HEK293 (cell line): ENCODE measurements around the gene AGBL2.

ENCODE experiments used
- CTCF ChIA-PET: fragments of 350-600 bp; formaldehyde crosslinking; extraction: SDS; loops from one replicate; lab custom pipeline; 2021; ENCODE audit warnings: antibody characterized with exemption; lab: Yijun Ruan, JAX
- POLR2A ChIA-PET: fragments of 300-600 bp; formaldehyde crosslinking; extraction: SDS; loops from one replicate; lab custom pipeline; 2020; ENCODE audit warnings: antibody characterized with exemption, inconsistent platforms; lab: Yijun Ruan, JAX
- H3K27ac ChIP-seq: fragments of 200-500 bp; sonication (Bioruptor generic); 2 replicates; pipeline ENCODE4 v1.5.1; 2014; ENCODE audit warnings: low read depth, low read length, control low read depth, inconsistent platforms; ENCODE audit errors: extremely low read depth
- H3K36me3 ChIP-seq, 2 experiments: fragments of 200-500 bp in 1 of 2; sonication (Bioruptor generic) in 1 of 2; 1 replicate in 1 of 2; 2 replicates in 1 of 2; pipeline ENCODE4 v1.5.1; 2014 to 2017; ENCODE audit warnings: inconsistent platforms in 2 of 2, low read length in 2 of 2; ENCODE audit not compliant: control insufficient read depth in 2 of 2, insufficient read depth in 1 of 2
- H3K4me1 ChIP-seq: fragments of 200-500 bp; sonication (Bioruptor generic); 2 replicates; pipeline ENCODE4 v1.5.1; 2014; ENCODE audit warnings: mild to moderate bottlenecking, low read length, inconsistent platforms; ENCODE audit not compliant: control insufficient read depth, insufficient read depth
- H3K4me3 ChIP-seq: 2 replicates; pipeline ENCODE4 v1.5.1; 2011; ENCODE audit warnings: low read depth, mild to moderate bottlenecking, control low read depth, low read length, moderate library complexity
- H3K9me3 ChIP-seq: fragments of 200-500 bp; sonication (Bioruptor generic); 2 replicates; pipeline ENCODE4 v1.5.1; 2014; ENCODE audit warnings: low read depth, low read length, inconsistent platforms; ENCODE audit not compliant: control insufficient read depth, insufficient read depth
- ZNF16 ChIP-seq: fragments of 450-650 bp; formaldehyde crosslinking; IDR thresholded peaks from 2 replicates; pipeline ENCODE4 v1.5.1; 2016; ENCODE audit warnings: low read depth, missing biosample characterization, missing genetic modification characterization
- ZNF221 ChIP-seq: fragments of 450-650 bp; formaldehyde crosslinking; IDR thresholded peaks from 2 replicates; pipeline ENCODE4 v1.5.1; 2017; ENCODE audit warnings: missing biosample characterization, missing genetic modification characterization, borderline replicate concordance
- ZNF248 ChIP-seq: fragments of 450-650 bp; formaldehyde crosslinking; IDR thresholded peaks from 2 replicates; pipeline ENCODE4 v1.5.1; 2017; ENCODE audit warnings: missing biosample characterization, missing genetic modification characterization
- ZNF350 ChIP-seq: fragments of 450-650 bp; formaldehyde crosslinking; IDR thresholded peaks from 2 replicates; pipeline ENCODE4 v1.5.0; 2017; ENCODE audit warnings: missing biosample characterization, mild to moderate bottlenecking, missing genetic modification characterization
- ZNF416 ChIP-seq: fragments of 450-650 bp; formaldehyde crosslinking; IDR thresholded peaks from 2 replicates; pipeline ENCODE4 v1.5.1; 2016; ENCODE audit warnings: missing biosample characterization, missing genetic modification characterization
- ZNF433 ChIP-seq: fragments of 450-650 bp; formaldehyde crosslinking; IDR thresholded peaks from 2 replicates; pipeline ENCODE4 v1.5.1; 2016; ENCODE audit warnings: missing biosample characterization, missing genetic modification characterization, low read depth
- ZNF621 ChIP-seq: fragments of 450-650 bp; formaldehyde crosslinking; IDR thresholded peaks from 2 replicates; pipeline ENCODE4 v1.5.1; 2017; ENCODE audit warnings: missing biosample characterization, missing genetic modification characterization
- ZNF707 ChIP-seq: fragments of 450-650 bp; formaldehyde crosslinking; IDR thresholded peaks from 2 replicates; pipeline ENCODE4 v1.5.1; 2016; ENCODE audit warnings: missing biosample characterization, missing genetic modification characterization
- ZNF768 ChIP-seq: fragments of 450-650 bp; formaldehyde crosslinking; IDR thresholded peaks from 2 replicates; pipeline ENCODE4 v1.5.1; 2018; ENCODE audit warnings: missing biosample characterization, mild to moderate bottlenecking, missing genetic modification characterization
- TF ChIP-seq, protein P1 (sequence below): fragments of 450-650 bp; formaldehyde crosslinking; IDR thresholded peaks from 2 replicates; pipeline ENCODE4 v1.5.1; 2017; ENCODE audit warnings: missing biosample characterization, missing genetic modification characterization
- TF ChIP-seq, protein P2 (sequence below): fragments of 450-650 bp; formaldehyde crosslinking; optimal IDR thresholded peaks from 2 replicates; pipeline ENCODE3; 2016; ENCODE audit warnings: missing biosample characterization, mild to moderate bottlenecking, missing genetic modification characterization
- TF ChIP-seq, protein P3 (sequence below): fragments of 450-650 bp; formaldehyde crosslinking; IDR thresholded peaks from 2 replicates; pipeline ENCODE4 v1.5.1; 2016; ENCODE audit warnings: missing biosample characterization, missing genetic modification characterization
- TF ChIP-seq, protein P4 (sequence below): fragments of 450-650 bp; formaldehyde crosslinking; IDR thresholded peaks from 2 replicates; pipeline ENCODE4 v1.5.1; 2016; ENCODE audit warnings: missing biosample characterization, missing genetic modification characterization
- TF ChIP-seq, protein P5 (sequence below): fragments of 450-650 bp; formaldehyde crosslinking; IDR thresholded peaks from 2 replicates; pipeline ENCODE4 v1.5.1; 2016; ENCODE audit warnings: missing biosample characterization, missing genetic modification characterization, low read depth

AGBL2 gene

DNA sequence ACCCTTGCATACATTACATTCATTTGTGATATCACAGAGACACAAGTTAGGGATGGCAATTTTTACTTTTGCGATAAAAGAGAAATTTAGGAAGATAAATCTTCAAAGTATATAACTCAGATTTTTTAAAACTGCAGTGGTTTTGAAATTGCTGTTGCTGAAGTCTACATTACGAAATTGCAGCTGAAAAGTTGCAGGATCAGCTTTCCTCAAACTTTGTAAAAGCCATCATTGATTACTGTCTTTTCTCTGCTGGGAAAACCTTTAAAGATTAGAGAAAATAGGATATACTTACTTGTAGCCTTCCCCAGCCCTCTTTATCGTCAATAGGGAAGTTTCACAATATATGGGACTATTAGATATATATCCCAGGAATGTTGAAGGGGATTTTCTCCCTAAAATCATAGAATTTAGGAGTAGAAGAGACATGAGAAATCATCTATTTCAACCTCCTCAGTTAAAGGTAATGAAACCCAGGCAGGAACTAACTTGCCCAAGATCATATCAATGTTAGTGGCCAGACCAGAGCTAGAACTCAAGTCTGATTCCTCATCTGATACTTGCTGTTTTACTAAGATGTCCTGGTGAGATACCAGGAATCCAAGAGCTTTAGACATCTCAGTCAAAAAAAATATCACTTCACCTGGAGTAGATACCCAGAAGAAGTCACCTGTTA is 10.4 kb upstream of the AGBL2 start:
- H3K9me3 ChIP-seq = no peaks in the 10 kb centered on the region
- H3K4me3 ChIP-seq = no peak overlapping the region
- ChIA-PET POLR2A (interaction anchor here (1.3 kb wide), 1 partner anchor 10 kb away, joined by 3 read pairs; the partner anchor contains the start of gene AGBL2), CTCF (interaction anchor here (0.7 to 1.1 kb wide), 3 partner anchors 13 to 365 kb away, joined by 3 to 6 read pairs (median 3); no protein-coding TSS in a partner anchor)
- peaks cover 57 to 97% of the 10 kb centered on the region in 2 experiments for H3K36me3 ChIP-seq
- peaks cover 3% of the 10 kb centered on the region; the same call in 1 of the 2 replicates for H3K4me1 ChIP-seq
- no peak overlapping the region for H3K27ac ChIP-seq
- TF ChIP-seq ZNF433 (no peak), ZNF350 (tag by site-specific recombination) (no peak)

DNA sequence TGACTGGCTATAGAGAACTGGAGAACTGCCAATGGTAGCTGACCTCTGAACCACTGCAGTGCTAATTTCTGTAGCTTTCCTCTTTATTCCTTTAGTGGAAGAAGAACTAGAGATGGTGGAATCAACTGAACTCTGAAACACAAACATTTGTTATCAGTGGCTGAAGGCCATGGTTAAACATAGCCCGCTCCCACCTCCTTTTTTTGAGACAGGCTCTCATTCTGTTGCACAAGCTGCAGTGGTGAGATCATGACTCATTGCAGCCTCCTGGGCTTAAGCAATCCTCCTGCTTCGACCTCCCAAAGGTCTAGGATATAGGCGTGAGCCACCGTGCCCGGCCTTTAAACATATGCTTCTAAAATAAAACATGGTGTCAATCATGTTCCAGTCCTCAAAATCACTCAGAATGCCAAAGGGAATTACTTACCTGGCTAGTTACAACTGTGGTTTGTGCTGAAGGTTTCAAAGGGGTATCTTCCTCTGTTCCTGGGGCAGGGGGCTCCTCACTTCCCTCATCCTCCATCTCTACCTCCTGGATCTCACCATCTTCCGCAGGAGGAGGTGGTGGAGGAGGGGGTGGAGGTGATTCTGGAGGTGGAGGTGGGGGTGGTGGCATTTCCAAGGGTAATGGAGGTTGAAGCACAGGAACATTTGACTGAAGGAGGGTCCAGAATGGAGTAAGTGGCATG is 9.0 kb upstream of the AGBL2 start:
- peaks cover 3% of the 10 kb centered on the region; the same call in 1 of the 2 replicates for H3K4me1 ChIP-seq
- CTCF ChIA-PET = no interaction called here

DNA sequence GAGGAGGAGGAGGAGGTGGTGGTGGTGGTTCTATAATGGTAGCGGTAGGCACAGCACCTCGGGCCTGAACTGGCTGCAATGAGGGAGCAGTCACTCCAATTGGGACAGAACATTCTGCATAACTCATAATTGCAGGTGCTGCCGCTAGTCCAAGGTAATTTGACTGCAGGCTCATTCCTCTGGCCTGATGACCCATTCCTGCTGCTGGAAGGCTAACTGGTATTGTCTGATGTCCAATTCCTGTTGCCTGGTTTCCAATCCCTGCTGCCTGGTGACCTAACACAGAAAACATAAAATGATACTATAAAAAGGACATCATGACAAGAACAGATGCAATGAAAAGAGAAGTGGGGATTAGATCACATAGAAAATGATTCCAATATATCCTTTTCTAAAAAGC is 7.9 kb upstream of the AGBL2 start:
- POLR2A ChIA-PET = interaction anchor here (1.2 kb wide), 1 partner anchor 39 kb away, joined by 3 read pairs; no protein-coding TSS in a partner anchor
- CTCF ChIA-PET = no interaction called here
- TF ChIP-seq ZNF621 (tag by site-specific recombination) (no peak), ZNF16 (tag by site-specific recombination) (no peak), ZNF221 (tag by site-specific recombination) (no peak), ZNF707 (tag by site-specific recombination) (no peak)
- Histone ChIP-seq H3K9me3 (no peaks in the 10 kb centered on the region), H3K4me3 (no peak overlapping the region), H3K27ac (no peak overlapping the region), H3K4me1 (peaks cover 3% of the 10 kb centered on the region; the same call in 1 of the 2 replicates), H3K36me3 (peaks cover 65 to 94% of the 10 kb centered on the region in 2 experiments)

More for the DNA sequence above, 9.0 kb upstream of the AGBL2 start:
- POLR2A ChIA-PET = interaction anchor here (1.2 kb wide), 2 partner anchors 9 to 38 kb away, joined by 3 read pairs; partner anchors contain the start of gene AGBL2
- Histone ChIP-seq H3K27ac (peak overlapping the region; percentile 49; the same call in 1 of the 2 replicates), H3K36me3 (peaks cover 64 to 94% of the 10 kb centered on the region in 2 experiments), H3K4me3 (no peak overlapping the region), H3K9me3 (no peaks in the 10 kb centered on the region)
- TF ChIP-seq, protein P1, sequence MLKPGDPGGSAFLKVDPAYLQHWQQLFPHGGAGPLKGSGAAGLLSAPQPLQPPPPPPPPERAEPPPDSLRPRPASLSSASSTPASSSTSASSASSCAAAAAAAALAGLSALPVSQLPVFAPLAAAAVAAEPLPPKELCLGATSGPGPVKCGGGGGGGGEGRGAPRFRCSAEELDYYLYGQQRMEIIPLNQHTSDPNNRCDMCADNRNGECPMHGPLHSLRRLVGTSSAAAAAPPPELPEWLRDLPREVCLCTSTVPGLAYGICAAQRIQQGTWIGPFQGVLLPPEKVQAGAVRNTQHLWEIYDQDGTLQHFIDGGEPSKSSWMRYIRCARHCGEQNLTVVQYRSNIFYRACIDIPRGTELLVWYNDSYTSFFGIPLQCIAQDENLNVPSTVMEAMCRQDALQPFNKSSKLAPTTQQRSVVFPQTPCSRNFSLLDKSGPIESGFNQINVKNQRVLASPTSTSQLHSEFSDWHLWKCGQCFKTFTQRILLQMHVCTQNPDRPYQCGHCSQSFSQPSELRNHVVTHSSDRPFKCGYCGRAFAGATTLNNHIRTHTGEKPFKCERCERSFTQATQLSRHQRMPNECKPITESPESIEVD (tag by site-specific recombination) = 0 out of 2 replicates have a peak, but pooled peaks have one; percentile 34
- TF ChIP-seq, protein P2, sequence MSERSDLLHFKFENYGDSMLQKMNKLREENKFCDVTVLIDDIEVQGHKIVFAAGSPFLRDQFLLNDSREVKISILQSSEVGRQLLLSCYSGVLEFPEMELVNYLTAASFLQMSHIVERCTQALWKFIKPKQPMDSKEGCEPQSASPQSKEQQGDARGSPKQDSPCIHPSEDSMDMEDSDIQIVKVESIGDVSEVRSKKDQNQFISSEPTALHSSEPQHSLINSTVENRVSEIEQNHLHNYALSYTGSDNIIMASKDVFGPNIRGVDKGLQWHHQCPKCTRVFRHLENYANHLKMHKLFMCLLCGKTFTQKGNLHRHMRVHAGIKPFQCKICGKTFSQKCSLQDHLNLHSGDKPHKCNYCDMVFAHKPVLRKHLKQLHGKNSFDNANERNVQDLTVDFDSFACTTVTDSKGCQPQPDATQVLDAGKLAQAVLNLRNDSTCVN (tag by site-specific recombination) = no peak

DNA sequence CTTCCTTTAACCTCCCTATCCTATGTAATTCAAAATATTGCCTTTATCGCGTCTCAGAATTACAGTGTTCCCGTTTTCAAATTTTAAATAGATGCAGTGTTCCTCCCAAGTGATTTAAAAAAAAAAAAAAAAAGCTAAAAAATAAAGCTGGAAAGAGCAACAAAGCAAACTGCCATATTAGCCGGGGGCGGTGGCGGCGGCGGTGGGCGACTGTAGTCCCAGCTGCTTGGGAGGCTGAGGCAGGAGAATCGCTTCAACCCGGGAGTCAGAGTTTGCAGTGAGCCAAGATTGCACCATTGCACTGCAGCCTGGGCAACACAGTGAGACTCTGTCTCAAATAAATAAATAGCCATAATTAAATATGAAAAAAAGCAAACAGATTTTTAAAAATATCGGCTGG is 5.5 kb upstream of the AGBL2 start:
- peaks cover 3% of the 10 kb centered on the region; the same call in 1 of the 2 replicates for H3K4me1 ChIP-seq
- peaks cover 62 to 91% of the 10 kb centered on the region in 2 experiments for H3K36me3 ChIP-seq
- CTCF ChIA-PET = interaction anchor here (0.6 kb wide), 2 partner anchors 55 to 289 kb away, joined by 4 read pairs; no protein-coding TSS in a partner anchor
- no peaks in the 10 kb centered on the region for H3K9me3 ChIP-seq
- no peak overlapping the region for H3K27ac ChIP-seq
- POLR2A ChIA-PET = no interaction called here
- no peak overlapping the region for H3K4me3 ChIP-seq
- no peak for TF ChIP-seq ZNF248 (tag by site-specific recombination)
- TF ChIP-seq, protein P3, sequence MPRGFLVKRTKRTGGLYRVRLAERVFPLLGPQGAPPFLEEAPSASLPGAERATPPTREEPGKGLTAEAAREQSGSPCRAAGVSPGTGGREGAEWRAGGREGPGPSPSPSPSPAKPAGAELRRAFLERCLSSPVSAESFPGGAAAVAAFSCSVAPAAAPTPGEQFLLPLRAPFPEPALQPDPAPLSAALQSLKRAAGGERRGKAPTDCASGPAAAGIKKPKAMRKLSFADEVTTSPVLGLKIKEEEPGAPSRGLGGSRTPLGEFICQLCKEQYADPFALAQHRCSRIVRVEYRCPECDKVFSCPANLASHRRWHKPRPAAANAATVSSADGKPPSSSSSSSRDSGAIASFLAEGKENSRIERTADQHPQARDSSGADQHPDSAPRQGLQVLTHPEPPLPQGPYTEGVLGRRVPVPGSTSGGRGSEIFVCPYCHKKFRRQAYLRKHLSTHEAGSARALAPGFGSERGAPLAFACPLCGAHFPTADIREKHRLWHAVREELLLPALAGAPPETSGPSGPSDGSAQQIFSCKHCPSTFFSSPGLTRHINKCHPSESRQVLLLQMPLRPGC = no peak
- TF ChIP-seq ZNF416 = no peak
- TF ChIP-seq, protein P4, sequence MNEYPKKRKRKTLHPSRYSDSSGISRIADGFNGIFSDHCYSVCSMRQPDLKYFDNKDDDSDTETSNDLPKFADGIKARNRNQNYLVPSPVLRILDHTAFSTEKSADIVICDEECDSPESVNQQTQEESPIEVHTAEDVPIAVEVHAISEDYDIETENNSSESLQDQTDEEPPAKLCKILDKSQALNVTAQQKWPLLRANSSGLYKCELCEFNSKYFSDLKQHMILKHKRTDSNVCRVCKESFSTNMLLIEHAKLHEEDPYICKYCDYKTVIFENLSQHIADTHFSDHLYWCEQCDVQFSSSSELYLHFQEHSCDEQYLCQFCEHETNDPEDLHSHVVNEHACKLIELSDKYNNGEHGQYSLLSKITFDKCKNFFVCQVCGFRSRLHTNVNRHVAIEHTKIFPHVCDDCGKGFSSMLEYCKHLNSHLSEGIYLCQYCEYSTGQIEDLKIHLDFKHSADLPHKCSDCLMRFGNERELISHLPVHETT (tag by site-specific recombination) = no peak
- TF ChIP-seq ZNF768 (tag by site-specific recombination) = no peak
- TF ChIP-seq, protein P5, sequence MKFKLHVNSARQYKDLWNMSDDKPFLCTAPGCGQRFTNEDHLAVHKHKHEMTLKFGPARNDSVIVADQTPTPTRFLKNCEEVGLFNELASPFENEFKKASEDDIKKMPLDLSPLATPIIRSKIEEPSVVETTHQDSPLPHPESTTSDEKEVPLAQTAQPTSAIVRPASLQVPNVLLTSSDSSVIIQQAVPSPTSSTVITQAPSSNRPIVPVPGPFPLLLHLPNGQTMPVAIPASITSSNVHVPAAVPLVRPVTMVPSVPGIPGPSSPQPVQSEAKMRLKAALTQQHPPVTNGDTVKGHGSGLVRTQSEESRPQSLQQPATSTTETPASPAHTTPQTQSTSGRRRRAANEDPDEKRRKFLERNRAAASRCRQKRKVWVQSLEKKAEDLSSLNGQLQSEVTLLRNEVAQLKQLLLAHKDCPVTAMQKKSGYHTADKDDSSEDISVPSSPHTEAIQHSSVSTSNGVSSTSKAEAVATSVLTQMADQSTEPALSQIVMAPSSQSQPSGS (tag by site-specific recombination) = no peak
